GM12873 (cell line): ENCODE measurements around the gene PLEKHA6.

Experiments
- TF ChIP-seq, protein P1 (sequence below): IDR thresholded peaks from 2 replicates; pipeline ENCODE4 v1.5.1; 2012; ENCODE audit warnings: low read depth, mild to moderate bottlenecking, moderate library complexity, low read length, control low read depth; ENCODE audit not compliant: insufficient read depth; ENCODE audit errors: missing control alignments

PLEKHA6 gene

DNA sequence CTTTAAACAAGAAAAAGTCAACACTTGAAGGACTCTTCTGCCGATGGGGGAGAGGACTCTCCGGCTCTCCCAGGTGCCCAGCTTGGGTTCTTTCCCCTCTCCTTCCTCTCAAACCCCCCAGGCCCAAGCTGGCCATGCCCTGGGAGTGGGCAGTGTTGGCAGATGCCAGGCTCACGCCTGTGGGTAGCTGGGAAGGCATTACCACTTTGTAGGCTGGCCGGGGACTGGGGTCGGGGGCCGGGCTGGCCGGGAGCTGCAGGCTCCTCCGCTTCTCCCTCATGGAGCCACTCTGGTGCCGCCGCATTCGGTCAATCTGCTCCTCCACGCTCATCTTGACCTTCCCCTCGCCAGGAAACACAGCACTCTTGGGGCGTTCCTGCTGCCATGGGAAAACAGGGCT lies 129.5 kb downstream of the PLEKHA6 start:
- TF ChIP-seq, protein P1, sequence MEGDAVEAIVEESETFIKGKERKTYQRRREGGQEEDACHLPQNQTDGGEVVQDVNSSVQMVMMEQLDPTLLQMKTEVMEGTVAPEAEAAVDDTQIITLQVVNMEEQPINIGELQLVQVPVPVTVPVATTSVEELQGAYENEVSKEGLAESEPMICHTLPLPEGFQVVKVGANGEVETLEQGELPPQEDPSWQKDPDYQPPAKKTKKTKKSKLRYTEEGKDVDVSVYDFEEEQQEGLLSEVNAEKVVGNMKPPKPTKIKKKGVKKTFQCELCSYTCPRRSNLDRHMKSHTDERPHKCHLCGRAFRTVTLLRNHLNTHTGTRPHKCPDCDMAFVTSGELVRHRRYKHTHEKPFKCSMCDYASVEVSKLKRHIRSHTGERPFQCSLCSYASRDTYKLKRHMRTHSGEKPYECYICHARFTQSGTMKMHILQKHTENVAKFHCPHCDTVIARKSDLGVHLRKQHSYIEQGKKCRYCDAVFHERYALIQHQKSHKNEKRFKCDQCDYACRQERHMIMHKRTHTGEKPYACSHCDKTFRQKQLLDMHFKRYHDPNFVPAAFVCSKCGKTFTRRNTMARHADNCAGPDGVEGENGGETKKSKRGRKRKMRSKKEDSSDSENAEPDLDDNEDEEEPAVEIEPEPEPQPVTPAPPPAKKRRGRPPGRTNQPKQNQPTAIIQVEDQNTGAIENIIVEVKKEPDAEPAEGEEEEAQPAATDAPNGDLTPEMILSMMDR, result no peak

DNA sequence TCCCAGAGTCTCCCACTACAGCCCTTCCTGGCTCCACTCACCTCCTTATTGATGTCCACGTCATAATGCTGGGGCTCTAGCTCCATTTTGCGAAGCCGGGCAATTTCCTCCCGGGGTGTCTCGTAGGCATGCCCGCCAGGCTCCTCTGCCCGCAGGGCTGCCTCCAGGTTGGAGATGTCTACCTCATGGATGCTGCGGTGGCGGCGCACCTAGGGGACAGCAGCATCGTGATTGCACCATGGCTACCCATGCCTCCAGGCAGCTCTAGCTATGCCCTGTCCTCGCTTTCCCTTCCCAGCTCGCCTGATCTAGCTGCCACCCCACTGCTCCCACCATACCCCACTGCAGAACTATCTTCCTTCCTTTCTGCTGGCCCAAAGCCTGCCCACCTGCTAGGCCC lies 130.8 kb downstream of the PLEKHA6 start:
- TF ChIP-seq, protein P1, result no peak

DNA sequence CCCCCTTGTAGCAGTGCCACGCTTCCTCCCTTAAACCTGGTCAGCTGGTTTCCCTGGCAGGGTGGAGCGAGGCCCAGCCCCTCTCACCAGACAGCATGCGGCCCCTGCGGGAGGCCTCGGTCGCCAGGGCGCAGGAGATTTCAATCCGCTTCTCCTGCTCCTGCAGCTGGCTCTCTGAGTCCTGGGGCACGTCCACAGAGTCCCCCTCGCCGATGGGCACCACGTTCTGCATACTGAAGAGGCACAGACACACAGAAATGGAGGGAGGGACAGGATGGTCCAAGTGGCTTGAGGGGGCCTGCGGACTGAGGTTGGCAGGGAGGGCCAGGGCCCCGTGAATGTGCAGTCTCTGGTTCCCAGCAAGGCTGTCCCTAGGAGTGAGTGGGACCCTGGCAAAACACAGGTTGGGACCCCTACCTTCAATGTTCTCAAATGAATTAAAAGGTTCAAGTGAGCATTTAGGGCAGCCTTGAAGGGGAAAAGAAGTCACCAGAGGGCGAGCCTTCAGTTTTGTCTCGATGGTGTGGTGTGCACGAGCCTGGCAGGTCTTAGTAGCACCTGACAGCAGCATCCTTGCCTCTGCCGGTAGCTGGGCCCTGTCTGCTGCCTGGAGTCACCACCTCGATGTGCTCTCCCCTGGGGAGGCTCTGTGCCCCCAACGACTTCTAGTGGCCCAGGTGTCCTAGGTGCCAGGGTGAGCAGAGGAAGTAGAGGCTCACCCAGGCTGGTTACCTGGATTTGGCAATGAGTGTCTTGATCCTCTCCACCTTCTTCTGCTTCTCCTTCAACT lies 131.5 kb downstream of the PLEKHA6 start:
- TF ChIP-seq, protein P1, result no peak

DNA sequence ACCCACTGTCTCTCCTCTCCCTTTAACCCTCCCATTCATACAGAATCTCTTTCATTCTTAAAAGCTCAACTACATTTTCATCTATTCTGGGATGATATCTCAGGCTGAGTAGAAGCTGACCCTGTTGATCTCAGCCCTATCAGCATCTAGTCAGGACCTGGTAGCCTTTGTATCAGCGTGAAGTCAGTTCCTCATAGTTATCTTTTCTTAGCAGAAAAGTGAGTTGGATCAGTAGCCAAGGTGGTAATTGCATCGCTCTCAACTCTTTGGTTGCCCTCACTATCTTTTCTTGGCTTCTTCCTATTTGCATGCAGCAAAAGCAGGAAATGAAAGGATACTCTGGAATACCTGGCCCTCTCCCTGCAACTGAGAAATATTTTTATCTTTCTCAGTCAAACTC lies 132.4 kb downstream of the PLEKHA6 start:
- TF ChIP-seq, protein P1, result no peak

DNA sequence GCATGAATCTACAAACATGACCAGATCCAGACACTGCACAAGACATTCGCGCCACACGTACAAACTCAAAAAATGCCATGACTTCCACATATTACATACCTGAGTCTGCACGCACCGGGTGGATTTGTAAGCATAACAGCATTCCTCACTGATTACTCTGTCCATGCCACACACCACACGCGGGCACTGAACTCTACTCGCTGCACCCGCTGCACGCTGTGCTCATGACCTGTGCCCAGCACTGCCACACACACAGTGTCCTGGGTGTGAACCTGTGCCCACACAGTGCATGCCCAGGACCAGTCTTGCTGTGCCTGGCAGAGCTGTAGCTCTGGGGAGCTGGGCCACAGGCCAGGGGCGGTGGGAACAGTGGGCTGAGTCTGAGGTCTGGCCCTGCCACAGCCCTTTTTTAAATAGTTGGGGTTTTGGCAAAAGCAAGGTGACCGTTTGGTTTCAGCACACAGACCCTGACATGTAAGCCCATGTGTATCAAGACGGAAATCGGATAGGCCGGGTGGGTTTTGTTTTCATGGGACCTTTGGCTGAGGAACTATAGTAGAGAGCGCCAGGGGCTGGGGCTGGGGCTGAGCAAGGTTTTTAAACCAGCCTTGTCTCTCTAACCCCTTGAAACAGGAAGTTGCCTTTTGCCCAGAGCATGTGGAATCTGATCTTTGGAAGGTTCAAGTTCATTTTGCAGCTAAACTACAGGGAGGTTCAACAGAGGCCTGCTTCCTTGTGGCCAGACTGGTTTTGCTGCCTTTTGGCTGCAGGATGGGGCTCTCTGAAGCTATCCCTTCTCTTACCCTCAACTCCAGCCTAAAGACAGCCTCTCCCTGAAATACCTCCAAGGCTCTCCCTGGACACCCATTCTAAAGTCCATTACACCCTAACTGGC lies 133.6 kb downstream of the PLEKHA6 start:
- TF ChIP-seq, protein P1, result no peak

DNA sequence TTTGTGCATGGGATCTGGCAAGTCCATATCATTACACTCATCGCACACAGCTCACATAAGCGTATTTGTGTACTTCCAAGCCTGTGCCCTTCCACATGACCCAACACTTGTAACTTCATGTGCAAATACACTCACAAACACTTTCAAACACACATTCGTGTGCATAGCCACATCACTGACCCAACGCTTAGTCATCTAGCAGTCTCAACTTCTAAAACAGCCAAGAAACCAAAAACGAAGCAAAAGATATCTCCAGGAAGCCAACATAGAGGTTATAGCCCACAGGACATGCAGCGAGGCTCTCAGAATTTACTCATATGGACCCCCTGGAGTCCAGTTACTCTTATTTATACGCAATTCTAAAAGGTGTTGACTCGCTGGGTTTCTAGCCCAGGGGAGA lies 135.1 kb downstream of the PLEKHA6 start:
- TF ChIP-seq, protein P1, result no peak

DNA sequence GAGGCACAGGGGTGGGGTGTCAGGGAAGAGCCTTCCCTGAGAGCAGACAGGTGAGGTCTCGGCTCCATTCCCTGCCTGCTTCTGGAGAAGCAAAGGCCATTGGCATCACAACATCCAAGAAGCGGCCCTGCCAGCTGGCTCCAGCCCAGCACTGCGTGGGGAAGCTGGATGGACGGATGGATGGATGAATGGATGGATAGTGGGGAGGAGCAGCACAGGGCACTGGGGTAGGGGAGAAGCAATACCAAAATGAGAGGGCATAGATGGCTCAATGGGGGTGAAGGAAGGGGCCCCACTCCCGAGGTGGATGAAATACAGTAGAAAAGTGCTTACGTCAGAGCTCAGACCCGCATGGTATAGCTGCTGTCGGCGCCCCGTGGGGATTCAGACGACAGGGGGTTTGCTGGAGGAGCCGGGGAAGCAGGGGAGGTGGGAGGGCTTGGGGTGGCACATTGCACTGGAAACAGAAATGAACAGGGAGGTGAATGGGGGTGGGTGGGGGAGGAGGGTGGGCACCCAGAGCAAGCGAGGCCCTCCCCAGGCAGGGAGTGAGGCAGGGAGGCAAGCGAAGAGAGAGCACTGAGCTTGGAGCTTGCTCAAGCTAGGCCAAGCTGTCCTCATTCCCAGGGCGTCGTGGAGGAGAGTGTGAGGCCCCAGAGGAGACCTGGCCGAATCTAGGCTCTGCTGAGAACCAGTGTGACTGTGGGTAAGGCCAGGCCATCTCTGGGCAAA lies 136.4 kb downstream of the PLEKHA6 start:
- TF ChIP-seq, protein P1, result no peak
